Activated CD8-positive, alpha-beta memory T cell treated with anti-CD3 and anti-CD28 coated beads for 1 hour (primary cell): ENCODE data around the gene RETREG3.
"Not testable (repeated sequence)": the region's sequence is repeated elsewhere in the genome, so short reads cannot be mapped to it uniquely, and the experiment has no call there.

Experiments used
- DNase-seq, 2 donors: peaks; one replicate each; pipeline ENCODE4 v3.0.0-alpha.2; 2020; ENCODE audit warnings: low read depth in 1 of 2; ENCODE audit errors: extremely low read depth in 1 of 2

The RETREG3 gene

DNA sequence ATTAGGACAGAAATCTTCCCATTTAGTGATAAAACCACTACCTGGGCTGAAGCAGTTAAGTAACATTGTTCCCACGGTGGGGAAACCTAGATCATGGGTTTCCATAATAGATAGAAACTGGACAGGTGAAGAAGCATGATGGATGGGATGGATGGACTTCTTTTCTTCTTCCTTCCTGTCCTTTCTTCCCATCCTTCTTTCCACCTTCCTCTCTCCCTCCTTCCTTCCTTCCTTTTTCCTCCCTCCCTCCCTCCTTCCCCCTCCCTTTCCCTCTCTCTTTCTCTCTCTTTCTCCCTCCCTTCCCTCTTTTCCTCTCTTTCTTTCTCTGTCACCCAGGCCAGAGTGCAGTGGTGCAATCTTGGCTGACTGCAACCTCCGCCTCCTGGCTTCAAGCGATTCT, 34.7 kb downstream of the RETREG3 start:
- no peak for DNase-seq

DNA sequence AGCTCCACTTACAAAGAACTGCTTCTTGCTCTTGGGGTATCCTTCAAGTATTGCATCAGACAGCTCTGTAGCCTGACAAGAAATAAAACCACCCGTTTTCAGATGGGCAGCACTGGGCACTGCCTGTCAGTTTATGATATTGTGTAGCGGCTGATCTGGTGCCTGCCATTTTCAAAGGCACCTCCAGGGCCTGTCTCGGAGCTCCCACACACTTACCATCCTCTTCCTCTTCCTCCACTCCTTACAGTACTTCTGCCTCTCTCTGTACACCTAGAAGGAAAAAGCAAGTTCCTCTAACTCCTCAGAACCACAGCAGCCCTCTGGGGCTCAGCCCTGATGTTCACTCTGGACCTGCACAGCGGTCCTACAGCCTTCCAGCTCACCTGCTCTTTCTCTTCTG, 36.1 kb downstream of the RETREG3 start:
- DNase-seq: no peak

DNA sequence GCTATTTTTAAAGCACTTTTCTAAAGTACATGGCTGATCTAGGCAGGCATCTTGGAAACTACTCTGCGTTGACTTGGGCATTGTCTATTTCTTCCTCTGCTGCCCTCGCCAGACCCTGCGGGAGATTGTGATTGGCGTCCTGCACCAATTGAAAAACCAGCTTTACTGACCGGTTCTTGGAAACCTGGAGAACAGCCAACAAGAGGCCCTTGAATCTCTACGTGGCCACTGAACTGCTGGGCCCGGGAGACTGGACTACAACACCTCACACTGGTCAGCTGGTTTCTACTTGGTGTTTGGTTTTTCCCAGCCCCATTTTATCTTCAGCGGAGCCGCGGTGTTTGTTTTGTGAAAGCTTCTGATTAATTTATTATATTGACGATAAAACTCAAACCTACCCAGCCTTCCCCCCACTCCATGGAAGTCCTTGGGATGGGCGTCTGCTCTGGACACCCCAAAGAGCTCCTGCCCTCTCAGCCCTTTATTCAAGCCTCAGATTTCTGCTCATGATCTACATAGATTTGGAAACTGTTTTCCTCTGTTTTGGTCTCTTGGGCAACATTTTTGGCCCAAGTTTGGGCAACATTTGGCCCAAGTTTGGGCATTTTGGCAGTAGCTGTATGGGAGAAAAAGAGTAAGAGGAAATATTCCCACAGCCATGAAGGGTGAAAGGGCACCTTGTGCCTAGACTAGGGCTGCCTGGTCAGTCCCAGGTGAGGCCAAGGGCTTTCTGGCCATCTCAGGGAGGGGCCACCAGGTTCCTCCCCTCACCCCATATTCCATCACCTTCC, 37.5 kb downstream of the RETREG3 start:
- DNase-seq: no peak

DNA sequence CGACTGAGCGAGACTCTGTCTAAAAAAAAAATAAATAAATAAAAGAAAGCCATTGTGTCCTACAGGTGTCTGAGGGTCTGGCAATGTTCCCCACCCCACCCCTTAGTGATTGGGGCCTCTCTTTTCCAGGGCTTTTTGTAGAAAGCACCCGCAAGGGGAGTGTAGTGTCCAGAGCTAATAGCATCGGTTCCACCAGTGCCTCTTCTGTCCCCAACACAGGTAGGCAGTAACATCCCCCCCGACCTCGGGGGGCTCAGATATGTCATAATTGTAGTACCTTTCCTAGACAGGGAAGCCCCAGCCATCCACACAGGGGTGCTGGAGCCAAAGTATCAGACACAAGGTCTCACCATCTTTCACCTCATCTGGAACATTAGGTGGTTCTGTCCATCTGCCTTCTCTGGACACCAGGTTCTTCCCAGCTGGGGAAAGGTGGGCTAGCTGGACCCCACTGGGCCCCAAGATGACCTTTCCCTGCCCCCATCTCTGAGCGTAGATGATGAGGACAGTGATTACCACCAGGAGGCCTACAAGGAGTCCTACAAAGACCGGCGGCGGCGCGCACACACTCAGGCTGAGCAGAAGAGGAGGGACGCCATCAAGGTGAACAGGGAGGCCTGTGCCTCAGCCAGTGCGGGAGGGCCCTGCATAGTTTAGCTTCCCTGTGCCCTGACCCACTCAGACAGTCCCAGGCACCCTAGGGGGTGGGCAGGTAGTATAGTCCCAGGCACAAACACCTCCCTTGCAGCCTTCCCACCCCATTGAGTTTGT, 40.6 kb downstream of the RETREG3 start:
- DNase-seq: no peak

DNA sequence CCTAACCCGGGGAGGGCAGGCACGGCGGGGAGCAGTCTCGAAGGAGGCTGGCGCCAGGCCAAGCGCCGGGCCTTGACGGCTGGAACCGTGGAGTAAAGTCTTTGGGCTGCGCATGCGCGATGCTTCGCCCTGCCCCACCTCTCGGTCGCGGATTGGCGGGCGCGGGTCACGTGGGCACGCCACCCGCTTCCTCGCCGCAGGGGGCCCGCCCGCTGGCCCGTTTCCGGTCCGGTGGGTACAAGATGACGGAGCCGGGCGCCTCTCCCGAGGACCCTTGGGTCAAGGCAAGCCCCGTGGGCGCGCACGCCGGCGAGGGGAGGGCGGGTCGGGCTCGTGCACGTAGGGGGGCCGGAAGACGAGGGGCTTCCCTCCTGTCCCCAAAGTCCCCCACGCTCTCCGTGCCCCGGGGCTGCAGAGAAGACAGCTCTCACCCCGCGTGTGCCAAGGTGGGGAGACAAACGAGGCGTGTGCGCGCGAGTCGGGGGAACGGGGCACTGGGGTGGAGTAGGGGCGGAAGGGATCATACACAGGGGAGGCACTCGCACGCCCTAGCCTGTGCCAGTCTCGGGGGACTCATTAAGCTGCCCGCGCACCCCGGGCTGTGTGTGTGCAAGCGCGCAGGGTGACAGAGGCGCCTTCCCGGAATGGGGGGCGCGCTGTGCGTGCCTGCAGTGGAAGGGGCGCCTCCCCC, 42.1 kb downstream of the RETREG3 start, which contains the start of gene MLX:
Gene MLX, plus strand, starts transcription at position 218 of the 691 bp plus-strand sequence. Its CDS starts 25 bp downstream, at position 243.
- DNase-seq: peak; percentile 74 to 86

DNA sequence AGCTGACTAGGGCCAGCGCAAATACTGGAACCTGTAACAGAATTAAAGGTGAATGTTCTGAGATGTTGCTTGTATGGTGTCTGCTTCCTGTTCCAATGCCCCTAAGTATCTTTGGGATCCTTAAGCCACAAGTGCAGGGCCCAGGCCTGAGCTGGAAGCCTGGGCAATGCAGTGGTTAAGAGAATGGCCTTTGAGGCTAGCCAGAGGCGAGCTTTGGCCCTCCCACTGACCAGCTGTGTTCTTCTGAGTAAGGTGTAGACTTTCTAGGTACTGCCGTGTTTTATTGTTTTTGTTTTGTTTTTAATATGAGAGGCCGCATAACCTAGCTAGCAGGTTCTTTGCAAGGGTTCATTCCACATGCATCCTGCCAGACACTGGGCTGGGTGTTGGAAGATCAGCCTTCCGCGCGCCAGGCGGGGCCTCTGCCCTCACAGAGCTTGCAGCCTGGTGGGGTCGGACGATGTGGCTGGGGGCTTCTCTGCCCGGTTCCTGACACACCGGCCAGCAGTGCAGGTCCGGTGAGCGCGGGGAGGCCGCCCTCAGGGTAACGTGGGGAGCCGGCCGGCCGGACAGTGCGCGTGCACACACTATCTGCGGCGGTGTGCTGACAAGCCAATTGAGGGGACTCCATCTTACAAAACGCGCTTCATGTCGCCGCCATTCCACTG, 42.8 kb downstream of the RETREG3 start:
- DNase-seq: no peak

DNA sequence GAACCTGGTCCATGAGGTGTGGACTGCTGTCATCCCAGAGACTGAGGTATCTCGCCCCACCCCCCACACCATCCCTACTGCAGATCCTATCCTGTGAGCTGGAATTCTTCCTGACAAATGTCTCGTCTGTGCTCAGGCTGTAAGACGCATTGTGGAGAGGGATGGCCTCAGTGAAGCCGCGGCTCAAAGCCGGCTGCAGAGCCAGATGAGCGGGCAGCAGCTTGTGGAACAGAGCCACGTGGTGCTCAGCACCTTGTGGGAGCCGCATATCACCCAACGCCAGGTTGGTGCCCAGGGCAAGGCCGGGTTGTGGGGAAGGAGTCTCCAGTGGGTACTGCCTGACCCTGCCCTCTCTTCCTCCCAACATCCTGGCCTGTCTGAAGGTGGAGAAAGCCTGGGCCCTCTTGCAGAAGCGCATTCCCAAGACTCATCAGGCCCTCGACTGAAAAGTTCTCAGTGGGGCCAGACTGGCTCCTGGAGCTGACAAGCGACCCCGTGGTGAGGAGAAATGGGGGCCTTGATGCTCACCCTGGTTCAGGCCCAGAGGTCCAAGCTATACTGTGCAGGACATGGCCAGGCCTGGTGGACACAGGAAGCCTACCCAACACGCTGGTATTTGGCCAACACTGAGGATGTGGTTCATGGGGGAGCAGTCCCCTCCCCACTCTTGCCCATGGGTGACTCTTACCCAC, 43.5 kb downstream of the RETREG3 start:
- no peak for DNase-seq

DNA sequence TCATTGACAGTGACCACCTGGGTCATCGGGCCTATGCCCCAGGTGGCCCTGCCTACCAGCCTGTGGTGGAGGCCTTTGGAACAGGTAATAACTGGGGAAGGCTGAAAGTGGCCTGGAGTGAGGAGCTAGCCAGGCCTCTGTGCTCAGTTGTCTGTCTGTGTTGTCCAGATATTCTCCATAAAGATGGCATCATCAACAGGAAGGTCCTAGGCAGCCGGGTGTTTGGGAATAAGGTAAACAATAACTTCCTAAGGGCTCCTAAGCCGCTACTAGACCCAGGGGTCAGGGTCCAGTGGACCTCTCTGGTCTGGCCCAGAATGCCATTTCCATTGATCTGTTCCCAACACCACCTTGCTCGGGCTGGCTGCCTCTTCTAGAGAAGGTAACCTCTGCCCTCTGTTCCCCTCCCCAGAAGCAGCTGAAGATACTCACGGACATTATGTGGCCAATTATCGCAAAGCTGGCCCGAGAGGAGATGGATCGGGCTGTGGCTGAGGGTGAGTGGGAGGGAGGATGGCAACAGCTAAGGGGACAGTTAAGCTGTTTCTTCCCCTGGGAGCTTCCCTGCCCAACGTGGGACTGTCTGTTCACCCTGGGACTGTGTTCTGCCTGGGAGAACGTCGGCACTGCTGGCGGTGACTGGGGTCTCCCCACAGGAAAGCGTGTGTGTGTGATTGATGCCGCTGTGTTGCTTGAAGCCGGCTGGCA, 44.2 kb downstream of the RETREG3 start:
- DNase-seq: no peak

DNA sequence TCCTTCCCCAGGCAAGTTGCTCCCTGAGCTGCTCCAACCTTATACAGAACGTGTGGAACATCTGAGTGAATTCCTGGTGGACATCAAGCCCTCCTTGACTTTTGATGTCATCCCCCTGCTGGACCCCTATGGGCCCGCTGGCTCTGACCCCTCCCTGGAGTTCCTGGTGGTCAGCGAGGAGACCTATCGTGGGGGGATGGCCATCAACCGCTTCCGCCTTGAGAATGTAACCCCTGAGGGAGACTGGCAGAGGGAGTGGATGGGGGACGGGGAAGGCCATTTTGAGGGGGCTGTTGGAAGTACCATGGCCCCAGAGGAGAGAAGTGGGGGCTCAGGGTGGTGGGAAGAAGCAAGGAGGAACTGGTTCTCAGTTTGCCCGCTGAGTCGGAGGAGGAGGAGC, 45.2 kb downstream of the RETREG3 start:
- DNase-seq: no peak

DNA sequence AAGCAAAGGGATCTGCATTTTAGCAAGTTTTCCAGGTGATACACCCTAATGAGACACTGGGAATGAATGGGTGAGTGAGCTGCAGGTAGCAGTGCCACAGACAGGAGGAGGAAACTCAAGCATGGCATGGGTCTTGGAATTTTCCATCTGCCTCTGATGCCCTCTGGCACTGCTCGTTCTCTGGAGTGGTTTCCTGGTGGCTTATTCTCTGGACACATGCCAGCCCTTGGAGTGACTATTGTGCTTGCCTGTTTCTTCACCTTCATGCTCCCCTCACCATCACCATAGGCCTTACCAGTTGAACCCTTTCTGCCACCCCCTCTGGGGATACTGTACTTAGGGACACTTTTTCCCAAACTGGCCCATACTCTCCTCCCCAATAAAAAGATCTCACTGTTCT, 45.6 kb downstream of the RETREG3 start:
- DNase-seq: no peak

DNA sequence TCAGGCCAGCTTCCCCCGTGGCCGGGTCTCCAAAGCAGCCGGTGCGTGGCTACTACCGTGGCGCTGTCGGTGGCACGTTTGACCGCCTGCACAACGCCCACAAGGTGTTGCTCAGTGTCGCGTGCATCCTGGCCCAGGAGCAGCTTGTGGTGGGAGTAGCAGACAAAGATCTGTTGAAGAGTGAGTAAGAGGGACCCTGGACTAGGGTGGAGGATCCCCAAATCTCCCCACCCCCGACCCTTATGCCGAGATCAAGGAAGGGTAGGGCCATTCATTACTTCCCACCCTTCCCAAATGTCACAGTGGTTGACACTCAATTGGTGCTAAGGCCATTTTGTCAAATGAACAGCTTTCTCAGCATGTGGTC, 46.0 kb downstream of the RETREG3 start:
- DNase-seq: no peak

DNA sequence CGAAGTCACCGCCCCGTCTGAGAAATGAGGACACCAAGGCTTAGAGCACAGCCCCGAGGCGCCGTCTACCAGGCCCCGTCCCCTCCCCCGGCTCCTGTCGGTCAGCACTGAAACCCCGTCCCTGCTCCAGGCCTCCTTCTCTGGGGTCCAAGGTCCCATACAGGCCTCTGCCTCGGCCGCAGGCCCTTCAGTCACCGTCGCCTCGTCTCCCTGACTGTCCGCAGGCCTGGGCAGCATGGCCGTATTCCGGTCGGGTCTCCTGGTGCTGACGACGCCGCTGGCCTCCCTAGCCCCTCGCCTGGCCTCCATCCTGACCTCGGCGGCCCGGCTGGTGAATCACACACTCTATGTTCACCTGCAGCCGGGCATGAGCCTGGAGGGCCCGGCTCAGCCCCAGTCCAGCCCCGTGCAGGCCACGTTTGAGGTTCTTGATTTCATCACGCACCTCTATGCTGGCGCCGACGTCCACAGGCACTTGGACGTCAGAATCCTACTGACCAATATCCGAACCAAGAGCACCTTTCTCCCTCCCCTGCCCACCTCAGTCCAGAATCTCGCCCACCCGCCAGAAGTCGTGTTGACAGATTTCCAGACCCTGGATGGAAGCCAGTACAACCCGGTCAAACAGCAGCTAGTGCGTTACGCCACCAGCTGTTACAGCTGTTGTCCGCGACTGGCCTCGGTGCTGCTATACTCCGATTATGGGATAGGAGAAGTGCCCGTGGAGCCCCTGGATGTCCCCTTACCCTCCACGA, 46.6 kb downstream of the RETREG3 start:
- DNase-seq: no peak

DNA sequence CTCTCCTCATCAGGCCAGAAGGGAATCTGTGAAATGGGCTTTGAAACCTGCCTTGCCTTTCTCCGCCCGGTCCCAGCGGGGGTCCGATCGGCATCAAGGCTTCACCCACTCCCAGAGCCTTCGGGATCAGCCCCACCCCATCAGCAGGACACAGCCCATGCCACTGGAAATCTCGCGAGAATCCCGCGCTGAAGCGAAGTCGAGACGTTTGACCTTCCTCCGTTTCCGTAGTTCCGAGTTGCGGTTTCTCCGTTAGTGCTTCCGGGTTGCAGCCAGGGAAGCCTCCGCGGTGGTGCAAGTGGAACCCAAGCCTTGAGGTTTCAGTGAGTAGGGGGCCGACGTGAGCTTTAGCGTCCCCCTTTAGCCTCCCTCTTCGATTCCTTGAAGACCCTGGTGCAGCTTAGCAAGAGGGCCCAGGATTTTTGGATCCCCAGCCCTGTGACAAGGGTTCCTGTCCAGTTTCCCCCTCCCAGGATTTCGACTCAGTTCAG, 47.2 kb downstream of the RETREG3 start, which contains the start of gene COASY:
Gene COASY, plus strand, starts transcription at position 252 of the 491 bp plus-strand sequence. CDS start 475 bp downstream, outside the sequence.
- peak; percentile 81 for DNase-seq

DNA sequence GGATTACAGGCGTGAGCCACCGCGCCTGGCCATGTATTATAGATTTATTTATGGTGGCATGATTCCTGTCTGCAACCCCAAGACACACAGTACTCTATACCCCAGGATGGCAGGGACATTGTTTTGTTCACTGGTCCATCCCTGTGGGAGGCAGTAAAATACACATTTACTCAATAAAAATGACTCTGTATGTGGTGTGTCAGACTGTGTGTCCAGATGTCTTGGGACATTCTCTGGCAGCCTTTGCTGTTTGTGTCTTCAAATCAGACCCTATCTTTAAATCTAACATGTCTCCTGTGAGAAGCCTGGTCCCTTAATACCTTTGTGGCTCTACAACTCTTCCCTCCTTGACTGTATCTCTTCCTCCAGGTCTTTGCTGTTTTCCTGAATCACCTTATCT, 48.9 kb downstream of the RETREG3 start:
- no peak for DNase-seq

DNA sequence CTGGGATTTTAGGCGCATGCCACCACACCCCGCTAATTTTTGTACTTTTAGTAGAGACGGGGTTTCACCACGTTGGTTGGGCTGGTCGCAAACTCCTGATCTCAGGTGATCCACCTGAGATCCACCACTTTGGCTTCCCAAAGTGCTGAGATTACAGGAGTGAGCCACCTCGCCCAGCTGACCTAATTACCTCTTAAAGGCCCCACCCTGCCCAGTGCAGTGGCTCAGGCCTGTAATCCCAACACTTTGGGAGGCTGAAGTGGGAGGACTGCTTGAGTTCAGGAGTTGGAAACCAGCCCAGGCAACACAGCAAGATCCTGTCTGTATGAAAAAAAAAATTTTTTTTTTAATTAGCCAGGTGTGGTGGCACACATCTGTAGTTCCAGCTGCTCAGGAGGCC, 50.1 kb downstream of the RETREG3 start:
- no peak for DNase-seq

DNA sequence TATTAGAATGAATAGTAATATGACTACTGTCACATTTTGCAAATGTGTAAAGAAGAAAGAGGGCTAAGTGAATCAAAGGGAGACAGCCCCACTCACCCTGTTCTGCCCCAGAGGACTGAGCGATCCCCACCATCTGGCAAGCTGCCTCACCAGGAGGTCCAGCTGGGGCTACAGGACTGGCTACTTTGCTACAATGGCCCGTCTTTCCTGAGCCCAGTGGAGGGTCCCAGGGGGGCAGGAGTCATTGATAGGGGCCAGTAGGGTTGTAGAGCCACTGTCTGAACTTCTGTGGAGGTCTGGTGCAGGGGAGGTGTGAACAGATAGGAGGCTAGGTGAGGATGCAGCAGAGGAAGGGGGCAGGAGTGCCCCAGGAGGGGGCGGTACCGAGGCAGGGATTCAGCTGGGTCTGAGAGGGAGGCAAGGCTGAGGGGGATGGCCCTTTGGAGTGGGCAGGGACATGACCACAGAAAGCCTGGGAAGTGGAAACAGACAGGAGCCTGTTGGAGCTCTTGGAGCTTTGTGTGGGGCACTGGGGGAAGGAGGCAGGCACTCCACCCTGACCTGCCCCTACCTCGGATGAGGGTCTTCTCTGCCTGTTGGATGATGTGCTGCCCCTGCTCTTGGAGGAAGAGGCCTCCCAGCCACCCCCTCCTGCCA, 53.1 kb downstream of the RETREG3 start:
- DNase-seq: not testable (repeated sequence)

DNA sequence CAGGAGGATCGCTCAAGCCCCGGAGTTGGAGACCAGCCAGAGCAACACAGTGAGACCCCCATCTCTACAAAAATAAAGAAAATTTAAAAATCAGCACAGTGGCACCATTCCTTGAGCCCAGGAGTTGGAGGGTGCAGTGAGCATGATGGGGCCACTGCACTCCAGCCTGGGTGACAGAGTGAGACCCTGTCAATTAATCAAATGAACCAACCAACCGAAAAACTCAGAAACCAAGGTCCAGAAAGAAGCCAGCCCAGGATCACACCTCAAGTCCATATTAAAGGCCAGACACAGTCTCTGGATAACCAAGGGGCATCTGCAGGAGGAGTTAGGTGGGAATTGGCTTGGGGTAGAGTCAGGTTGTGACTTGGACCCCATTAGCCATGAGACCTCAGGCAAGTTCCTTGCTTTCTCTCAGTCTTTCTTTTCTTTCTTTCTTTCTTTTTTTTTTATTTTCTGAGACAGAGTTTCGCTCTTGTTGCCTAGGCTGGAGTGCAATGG, 54.0 kb downstream of the RETREG3 start:
- DNase-seq: no peak
